ENCODE results near the gene DOK7.

- TF ChIP-seq POLR2A (IDR thresholded peaks at IDR 0.05) = no peak
- no peak for TF ChIP-seq CTCF (IDR thresholded peaks at IDR 0.05)
Observed at GRCh38 chr4:3516836-3517730, 54.0 kb downstream of the DOK7 start.
